HG03045 (cell line): ENCODE data around the gene PTPRN2.
"Not testable (repeated sequence)": the region's sequence is repeated elsewhere in the genome, so short reads cannot be mapped to it uniquely, and the experiment has no call there.

Source experiments
- ATAC-seq: cut with Tn5 transposase; IDR thresholded peaks from one replicate; pipeline ENCODE4 v1.9.1; 2021; ENCODE audit warnings: mild to moderate bottlenecking, moderate library complexity; ENCODE audit not compliant: unreplicated experiment

Gene PTPRN2

DNA sequence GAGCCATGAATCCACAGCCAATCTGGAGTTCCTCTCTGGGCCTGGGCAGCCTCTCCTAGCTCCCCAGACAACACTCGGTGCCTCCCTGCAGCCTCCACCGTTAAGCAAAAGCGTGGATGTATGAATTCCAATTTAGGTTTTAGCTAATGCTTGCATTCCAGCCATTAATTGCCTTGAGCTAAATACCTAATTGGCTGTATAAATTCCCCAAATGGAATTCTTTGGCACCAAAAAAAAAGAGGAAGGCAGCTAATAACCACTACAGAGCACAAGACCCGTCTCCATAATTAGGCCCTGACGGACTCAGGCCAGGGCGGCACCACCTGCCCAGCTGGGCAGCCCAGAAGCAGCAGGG, 140.5 kb downstream of the PTPRN2 start:
- no peak for ATAC-seq

DNA sequence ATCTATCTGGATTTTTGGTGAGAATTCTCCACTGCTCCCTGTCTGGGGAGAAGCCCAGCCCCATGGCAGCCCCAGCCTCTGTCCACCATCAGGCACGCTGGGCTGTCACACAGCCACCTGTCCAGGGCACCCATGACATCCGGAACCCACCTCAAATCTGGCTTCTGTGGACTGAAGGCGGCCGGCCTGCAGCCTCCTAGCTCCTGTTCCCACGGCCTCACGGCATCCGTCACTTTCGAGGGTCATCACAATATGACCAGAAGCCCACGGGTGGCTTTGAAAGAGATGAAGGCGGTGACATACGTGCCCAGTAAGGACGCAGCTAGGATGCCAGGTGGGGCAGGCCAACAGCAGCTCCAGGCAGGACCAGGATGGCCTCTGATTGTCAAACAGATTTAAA, 140.9 kb downstream of the PTPRN2 start:
- ATAC-seq: no peak

DNA sequence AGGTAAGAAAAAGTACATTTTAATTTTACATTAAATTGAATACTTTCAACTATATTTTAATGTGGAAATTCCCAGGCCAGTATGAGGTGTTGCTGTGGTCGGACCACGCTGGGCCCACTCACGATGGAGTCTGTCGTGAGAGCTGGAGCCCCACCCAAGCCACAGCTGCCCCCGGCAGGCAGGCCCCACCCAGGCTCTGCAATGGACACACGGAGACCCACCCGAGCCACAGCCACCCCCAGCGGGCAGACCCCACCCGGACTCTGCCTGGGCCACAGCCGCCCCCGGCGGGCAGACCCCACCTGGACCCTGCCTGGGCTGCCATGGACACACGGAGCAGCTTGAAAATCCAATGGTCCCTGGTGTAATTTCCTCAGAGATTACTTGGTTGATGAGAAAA, 141.3 kb downstream of the PTPRN2 start:
- no peak for ATAC-seq

DNA sequence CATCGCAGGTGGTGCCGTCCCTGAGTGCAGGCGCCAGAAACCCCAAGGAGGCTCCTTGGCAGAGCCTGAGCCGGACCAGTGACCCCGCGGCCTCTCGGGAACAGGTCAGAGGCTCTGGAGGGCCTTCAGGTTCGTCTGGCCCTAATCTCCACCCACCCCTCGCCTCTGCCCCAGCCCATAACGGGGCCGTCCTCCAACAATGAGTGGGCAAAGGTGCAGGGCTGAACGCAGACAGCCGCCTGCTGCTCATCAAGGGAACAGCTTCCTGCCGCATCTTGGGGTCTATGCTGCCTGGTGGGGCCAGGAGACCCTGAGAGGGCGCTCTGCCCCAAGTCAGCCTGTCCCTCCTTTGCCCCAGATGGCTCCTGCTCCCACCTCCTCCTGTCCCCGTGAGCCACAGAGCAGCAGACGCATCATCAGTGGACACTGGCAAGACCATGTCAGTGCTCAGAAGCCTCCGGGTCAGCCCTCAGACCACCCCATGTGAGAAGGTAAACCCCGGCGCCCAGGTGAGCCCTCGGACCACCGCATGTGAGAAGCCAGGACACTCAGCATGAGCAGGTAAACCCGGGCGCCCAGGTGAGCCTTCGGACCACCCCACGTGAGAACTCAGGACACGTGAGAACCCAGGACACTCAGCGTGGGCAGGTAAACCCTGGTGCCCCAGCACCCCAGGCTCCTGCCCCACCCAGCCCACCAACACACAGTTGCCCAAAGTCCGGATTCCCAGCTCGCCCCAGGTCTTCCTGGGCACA, 142.0 kb downstream of the PTPRN2 start:
- no peak for ATAC-seq

DNA sequence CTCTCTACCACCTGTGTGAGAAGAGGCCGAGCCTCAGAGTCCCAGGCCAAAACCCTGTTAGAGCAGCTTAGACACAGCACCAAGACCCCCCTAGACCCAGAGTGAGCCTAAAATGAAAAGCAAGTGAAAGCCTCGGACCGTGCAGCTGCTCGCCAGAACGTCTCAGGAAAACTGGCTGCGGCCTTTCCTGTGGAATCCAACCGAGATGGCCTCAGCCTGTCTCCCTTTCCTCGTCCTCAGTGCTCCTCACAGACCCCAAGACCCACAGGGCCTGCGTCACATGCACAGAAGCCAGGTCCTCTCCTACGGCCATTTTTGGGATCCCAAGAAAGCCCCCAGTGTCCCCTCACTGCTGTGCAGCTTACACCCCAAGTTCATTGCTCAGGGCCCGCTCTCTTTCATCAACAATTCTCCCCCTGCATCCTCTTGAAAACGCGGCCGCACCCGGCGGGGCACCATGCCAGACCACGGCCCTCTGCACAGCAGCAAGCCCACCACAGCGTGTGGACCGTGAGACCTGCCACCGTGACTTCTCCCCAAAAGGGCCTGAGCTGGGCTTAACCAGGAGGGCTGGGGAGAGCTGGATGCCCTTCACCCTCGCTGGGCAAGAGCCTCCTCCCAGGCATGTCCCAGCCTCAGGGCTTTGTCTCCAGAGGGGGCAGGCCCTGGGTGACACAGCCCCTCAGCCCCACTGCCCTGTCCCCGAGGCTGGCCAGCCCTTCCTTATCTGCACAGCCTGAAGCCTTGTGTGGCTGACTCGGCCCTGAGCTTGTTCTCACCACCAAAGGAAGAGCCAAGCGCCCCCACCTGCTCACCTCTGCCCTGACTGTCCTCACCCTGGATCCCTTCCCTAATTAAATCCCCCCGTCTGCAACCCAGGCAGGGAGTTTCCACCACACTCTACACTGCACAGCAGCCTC, 142.9 kb downstream of the PTPRN2 start:
- ATAC-seq: no peak

DNA sequence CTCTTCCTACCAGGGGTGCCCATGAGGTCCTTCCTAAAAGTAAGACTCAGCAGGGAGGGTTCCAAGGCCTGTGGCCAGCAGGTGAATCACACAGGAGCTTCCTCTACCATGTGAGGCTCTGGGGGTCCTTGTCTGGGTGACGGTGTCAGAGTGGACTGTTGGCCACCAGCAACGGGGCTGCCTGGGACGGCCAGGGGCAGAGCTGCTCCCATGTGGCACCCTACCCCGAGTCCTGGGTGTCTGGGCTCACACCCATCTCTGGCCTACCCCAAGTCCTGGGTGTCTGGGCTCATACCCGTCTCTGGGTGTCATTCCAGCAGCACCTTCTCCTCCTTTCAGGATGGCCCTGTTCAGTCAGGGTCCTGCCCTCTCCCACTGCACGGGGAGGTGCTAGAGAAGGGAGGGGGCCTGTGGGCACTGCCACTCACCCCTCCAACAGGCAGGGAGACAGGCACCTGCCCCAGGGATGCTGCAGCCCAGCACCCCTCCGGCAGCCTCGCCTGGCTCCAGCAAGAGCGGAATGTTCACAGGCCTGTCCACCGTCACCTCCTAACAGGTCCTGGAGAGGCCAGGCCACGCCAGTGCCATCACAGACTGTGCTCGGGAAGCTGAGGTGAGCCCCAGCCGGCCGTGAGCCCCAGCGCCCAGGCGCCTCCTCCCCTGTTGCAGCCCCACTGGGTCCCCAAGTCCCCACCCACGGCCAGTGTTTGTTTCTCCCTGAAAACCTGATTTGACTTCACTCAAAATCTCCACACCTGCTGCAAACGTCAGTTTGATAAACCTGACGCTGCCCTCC, 143.7 kb downstream of the PTPRN2 start:
- no peak for ATAC-seq

DNA sequence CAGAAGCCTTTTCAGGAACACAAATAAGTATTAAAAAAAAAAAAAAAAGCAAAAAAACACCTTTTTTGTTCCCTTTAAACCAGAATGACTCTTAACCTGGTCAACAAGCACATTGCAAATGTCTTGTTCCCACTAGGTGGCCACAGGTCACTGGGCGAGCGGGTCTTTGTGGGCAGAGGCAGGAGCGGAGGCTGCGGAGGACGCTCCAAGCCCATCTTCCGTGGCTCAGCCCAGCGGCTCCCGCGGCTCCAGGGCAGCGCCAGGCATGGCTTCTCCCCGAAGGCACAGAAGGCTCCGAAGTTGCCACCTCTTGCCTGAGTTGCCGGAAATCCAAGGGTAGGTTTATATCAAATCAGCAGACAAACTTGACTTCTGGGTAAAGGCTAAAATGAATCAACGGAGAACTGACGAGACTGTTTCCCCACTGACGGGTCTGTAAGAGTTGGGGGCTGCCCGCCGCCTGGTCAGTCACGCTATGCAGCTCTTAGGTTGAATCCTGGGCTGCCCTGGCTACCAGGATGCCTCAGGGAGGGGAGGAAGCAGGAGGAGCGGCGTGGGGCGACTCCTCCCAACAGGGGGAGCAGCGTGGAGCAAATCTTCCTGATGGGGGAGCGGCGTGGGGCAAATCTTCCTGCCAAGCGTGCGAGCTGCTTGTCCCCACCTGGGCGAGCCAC, 144.5 kb downstream of the PTPRN2 start:
- ATAC-seq: no peak

DNA sequence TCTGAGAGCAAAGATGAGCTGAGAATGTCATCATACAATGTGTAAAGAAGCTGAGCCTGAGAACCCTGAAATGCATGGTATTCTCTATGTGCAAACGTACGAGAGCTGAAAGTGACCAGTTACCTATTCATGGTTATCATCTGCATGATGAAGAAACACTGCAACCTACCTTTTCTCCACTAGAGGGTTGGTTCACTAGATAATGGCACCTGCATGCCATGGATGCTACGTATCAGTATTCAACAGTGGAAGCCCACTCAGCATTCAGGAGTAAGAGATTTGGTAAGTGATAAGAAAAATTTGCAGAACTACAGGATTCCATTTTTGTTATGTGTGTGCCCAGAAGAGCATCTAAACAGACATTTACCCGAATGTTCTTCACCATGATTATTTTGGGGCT, 145.4 kb downstream of the PTPRN2 start:
- no peak for ATAC-seq

DNA sequence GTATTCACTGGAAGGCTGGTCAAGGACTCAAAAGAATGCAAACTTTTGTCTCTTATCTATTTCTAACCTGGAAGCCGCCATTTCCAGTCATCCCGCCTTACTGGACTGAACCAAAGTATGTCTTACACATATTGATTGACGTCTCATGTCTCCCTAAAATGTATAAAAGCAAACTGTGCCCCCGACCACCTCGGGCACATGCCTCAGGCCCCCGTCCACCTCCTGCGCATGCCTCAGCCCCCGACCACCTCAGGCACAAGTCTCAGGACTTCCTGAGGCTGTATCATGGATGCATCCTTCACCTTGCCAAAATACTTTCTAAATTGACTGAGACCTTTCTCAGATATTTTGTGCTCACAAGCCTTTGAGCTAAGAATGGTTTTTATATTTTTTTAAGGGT, 148.6 kb downstream of the PTPRN2 start:
- no peak for ATAC-seq

DNA sequence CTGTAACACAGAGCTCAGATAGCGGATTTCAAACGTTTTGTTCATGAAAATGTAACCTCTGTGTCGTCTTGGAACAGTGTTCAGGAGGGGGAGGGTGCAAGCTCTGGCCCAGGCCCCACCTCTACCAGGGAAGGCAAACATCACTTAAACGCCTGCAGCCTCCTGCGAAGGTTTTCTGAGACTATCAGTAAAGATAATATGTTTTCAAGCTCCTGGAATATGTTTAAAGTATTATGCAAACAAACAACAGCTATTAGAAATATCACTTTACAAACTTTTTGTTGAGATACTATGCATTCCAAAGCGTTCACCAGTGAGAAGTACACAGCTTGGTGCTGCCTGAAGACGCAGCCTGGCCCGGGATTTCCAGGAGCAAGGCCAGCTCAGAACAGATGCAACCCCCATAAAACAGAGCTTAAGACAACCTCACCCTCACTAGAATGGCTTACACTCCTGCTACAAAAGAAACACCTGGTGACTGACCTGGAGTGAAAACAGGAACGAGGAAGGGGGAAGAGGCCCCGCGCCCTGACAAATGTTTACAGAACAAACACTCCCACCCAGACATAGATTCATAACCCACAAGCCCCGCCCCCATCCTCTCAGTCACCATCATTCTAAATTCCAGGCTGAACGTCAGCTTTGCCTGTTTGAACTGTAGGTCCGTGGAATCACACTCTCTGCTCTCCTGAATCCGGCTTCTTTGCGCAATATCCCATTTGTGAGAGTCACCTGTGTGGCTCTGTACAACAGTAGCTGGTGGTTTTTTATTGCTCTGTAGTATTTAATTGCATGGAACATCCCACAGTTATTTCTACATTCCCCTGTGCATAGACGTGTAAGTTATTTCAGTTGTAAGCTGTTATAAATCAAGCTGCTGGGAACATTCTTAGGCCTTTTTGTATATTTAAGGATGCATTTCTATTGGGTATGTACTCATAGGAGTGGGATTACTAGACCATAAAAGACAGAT, 155.0 kb downstream of the PTPRN2 start:
- ATAC-seq: no peak

DNA sequence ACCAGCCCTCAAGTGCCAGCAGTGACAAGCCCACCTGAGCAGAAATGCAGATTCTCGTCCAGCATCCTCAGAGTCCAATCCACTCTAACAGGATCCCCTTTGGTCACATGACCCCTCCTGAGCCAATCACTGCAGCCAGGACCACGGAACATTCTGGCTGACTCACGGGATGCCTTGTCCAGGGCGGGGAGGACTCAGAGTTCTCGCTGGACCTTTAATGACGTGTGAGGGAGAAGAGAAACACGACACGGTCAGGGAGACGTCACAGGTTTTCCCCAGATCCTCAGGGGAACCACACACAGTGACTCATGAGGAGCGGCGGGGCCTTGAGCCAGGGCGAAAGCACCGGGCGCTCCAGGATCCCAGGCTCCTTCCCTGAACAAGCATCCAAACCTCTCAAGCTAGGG, 155.7 kb downstream of the PTPRN2 start:
- ATAC-seq: no peak

DNA sequence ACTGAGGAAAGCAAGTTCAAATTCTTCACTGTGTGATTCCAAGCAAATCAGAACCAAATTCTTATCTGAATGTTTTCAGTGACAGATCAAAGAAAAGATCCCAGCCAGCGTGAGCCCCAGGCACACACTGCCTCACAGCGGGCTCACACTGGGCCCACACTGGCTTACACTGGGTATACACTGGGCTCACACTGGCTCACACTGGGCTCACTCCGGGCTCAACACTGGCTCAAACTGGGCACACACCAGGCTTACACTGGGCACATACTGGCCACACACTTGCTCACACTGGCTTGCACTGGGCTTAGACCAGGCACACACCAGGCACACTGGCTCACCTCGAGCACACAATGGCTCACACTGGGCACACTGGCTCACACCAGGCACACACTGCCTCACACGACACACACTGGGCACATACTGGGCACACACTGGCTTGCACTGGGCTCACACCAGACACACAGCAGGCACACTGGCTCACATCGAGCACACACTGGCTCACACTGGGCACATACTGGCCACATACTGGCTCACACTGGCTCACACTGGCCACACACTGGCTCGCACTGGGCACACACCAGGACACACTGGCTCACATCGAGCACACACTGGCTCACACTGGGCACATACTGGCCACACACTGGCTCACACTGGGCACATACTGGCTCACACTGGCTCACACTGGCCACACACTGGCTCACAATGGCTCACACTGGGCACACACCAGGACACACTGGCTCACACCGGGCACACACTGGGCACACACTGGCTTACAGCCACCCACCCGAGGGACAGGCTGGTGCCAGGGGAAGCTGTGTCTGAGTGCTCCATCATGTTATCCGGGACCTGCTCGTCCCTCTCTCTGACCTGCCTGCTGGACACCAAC, 156.3 kb downstream of the PTPRN2 start:
- no peak for ATAC-seq

DNA sequence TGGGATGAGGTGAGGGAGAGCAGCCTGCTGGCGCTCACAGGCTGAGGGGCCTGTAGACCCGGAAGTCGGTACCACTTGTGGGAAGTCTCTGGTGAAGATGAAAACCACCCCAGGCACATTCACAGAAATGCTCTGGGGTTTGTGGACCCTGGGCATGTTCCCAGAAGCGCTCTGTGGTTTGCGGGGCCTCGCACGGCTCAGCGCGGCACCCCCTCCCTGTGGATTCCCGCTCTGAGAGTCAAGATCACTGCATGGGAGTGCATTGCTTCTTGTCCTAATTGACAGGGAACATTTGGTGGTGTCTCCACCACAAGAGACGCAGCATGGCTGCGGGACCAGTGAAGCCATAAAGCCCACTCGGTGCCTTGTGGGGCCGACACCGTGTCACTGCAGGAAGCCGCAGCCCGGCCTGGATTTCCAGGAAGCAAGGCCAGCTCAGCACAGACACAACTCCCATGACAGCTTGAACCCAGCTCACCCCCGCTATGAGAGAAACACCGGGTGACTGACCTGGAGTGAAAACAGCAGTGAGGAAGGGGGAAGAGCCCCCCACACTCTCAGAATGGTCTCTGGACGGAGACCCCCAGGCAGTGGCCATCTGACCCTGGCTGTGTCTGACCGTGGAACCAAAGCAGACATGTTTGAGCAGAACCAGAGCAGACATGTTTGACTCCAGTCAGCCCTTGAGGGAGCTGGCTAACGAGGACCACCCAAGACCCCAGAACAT, 157.2 kb downstream of the PTPRN2 start:
- ATAC-seq: no peak

DNA sequence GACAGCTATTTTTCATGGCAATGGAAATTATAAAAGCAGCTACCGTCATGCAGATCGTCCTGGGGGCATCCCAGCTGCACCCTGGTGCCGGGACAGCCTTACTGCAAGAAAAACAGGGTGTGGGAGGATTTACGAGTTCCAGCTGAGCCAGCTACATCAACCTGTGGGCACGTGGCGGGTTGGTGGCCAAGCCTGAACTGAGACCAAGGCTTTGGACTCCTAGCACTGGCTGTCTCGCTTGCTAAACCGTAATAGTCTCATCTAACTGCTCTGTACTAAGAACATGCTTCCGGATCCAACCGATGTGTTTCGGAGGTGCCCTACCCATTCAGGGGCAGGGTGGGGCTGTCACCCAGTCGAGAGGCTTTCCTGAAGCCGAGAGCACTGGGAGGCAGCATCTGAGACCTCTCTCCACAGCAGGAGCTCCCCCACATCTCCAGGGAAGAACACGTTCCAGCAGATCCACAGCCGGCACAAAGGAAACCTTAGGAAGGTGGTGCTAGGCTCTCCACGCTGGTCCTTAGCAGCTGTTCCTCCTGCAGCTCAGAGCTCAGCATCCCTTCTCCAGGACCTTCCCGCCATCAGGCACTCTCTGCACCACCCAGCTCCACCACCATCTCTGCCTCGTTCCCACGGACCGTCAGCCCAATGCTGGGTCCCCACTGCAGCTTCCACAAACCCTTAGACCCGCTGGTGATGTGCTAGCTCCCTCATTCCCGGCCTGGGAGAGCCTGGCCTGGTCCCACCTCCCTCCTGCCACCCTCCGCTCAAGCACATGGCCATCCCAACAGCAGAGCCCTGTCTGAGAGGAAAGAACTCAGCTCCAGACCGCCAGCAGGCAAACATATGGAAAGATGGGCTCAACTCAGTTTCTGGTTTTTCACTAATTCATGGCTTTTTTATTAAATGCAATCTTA, 158.5 kb downstream of the PTPRN2 start:
- no peak for ATAC-seq

DNA sequence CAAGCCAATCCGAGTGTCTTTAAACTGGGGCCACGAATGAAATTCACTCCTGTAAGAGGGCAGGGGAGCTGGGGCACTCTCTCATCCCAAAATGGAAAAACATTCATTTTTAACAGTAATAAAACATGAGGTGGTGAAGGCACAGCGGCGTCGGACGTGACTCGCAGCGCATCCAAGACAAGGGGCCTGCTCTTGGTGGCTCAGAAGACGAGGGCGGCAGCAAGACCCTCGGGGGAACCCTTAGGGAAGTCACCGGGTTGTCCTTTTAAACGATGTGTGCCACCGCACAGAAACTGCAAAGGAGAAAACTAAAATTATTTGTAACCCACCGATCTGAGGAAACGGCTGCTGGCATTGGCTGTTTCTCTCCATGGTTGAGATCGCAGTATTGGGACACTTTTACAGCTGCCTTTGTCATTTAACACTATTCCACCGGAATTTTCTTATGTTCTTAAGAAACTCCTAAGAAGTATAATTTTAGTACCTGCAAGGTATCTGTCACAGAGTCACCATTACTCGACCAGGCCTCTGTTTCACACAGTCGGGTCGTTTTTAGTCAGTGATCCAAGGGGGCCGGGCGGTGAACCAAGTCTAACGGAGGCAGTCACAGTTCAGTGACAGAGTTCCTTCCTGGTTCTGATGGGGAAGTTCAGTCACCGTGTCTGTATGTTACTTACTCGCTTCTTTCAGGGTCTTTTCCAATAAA, 159.3 kb downstream of the PTPRN2 start:
- ATAC-seq: no peak

DNA sequence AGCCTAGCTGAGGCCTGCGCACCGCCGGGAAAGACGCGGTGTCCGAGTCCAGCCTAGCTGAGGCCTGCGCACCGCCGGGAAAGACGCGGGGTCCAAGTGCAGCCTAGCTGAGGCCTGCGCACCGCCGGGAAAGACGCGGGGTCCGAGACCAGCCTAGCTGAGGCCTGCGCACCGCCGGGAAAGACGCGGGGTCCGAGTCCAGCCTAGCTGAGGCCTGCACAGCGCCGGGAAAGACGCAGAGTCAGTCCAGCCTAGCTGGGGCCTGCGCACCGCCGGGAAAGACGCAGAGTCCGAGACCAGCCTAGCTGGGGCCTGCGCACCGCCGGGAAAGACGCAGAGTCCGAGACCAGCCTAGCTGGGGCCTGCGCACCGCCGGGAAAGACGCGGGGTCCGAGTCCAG, 161.9 kb downstream of the PTPRN2 start:
- ATAC-seq: not testable (repeated sequence)
